Spleen (tissue), 7 donors: ENCODE data around the gene UGT3A2.

ENCODE experiments used
- POLR2A ChIP-seq, 3 donors: fragments of 450-650 bp; IDR thresholded peaks; one replicate each; pipeline ENCODE4 v1.5.1; 2017; ENCODE audit warnings: antibody characterized with exemption in 3 of 3, mild to moderate bottlenecking in 1 of 3
- TF ChIP-seq, protein P1 (sequence below), 11 experiments: fragments of 200-600 bp in 7 of 11; fragments of 450-650 bp in 4 of 11; sonication (generic) in 4 of 11; IDR thresholded peaks in 8 of 11; conservative IDR thresholded peaks in 3 of 11; 1 replicate in 7 of 11; 2 replicates in 4 of 11; pipeline versions ENCODE4 v1.4.0 to v1.8.0; 2016 to 2021; ENCODE audit warnings: antibody characterized with exemption in 11 of 11, inconsistent platforms in 4 of 11, mild to moderate bottlenecking in 1 of 11
- donor health status: DM: no; HTN: no; CAD: no; lungs with moderate emphysema.
- donor health status: DM: no; HTN: no; CAD: no.
- donor health status: DM: no; HTN: no; CAD: no.

DNA sequence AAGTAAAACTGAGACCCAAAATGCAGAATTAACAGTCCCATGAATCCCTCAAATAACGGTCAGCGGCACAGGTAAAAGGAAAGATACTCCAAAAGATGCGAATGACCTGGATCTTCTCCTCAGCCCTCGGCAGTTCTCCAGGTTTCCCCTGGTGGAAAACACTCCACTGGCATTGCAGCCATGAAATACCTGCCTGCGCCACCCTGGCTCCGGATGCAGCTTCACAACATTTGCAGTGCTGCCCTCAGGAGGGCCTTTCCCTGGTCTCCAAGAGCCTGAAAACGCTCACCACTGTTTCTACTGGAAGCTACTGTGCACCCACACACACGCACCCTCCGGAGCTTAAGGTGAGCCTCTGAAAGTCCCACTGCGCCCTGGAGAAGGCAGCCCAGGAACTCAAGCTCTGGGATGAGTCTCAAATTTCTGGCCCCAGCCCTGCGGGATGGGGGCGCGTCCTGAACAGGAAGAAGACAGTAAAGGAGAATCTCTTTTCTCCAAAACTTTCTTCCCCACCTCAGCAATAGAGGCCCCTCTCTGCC is 612 bp downstream of the UGT3A2 start:
- TF ChIP-seq, protein P1, sequence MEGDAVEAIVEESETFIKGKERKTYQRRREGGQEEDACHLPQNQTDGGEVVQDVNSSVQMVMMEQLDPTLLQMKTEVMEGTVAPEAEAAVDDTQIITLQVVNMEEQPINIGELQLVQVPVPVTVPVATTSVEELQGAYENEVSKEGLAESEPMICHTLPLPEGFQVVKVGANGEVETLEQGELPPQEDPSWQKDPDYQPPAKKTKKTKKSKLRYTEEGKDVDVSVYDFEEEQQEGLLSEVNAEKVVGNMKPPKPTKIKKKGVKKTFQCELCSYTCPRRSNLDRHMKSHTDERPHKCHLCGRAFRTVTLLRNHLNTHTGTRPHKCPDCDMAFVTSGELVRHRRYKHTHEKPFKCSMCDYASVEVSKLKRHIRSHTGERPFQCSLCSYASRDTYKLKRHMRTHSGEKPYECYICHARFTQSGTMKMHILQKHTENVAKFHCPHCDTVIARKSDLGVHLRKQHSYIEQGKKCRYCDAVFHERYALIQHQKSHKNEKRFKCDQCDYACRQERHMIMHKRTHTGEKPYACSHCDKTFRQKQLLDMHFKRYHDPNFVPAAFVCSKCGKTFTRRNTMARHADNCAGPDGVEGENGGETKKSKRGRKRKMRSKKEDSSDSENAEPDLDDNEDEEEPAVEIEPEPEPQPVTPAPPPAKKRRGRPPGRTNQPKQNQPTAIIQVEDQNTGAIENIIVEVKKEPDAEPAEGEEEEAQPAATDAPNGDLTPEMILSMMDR (IDR thresholded peaks at IDR 0.05 in 8 of 11, conservative IDR thresholded peaks at IDR 0.05 in 3 of 11): no peak
- TF ChIP-seq POLR2A (IDR thresholded peaks at IDR 0.05): no peak
